Measurements from ENCODE around the gene ASTE1. TPM values are rescaled to one million over a fixed set of nuclear protein-coding genes. Genes with fewer than 3 reads are reported as not detected.

ASTE1 gene
- polyA plus RNA-seq = 2.0 TPM in 2 replicates
- 2.7 and 2.8 TPM in 2 replicates for polyA minus RNA-seq

GRCh38 chr3:131026321-131027151 is at the start of gene ASTE1, which contains the start of gene NEK11:
Gene ASTE1, minus strand, starts transcription at chr3:131026825. Its CDS starts 1,519 bp downstream, at chr3:131025306.
Gene NEK11, plus strand, starts transcription at chr3:131026877. Its CDS starts 2,832 bp downstream, at chr3:131029709.
- Histone ChIP-seq H4K20me1 (ENCODE audit: insufficient read depth) (no peaks in the 10 kb centered on the region), H3K36me3 (ENCODE audit: insufficient read depth, low read length) (no peaks in the 10 kb centered on the region), H3K9ac (ENCODE audit: low read length) (peak within 1 kb of the TSS; percentile 41), H3K27me3 (ENCODE audit: insufficient read depth, low read depth, low read length) (no peaks in the 10 kb centered on the region), H3K27ac (ENCODE audit: low read length) (no peak within 1 kb of the TSS), H3K9me2 (ENCODE audit: insufficient read depth, low read length) (no peaks in the 10 kb centered on the region), H3K4me2 (ENCODE audit: low read length) (peak within 1 kb of the TSS; percentile 22), H3K79me2 (replicated peaks; ENCODE audit: insufficient read depth, low read length) (no peaks in the 10 kb centered on the region), H3K9me3 (ENCODE audit: low read length) (no peaks in the 10 kb centered on the region), H2AFZ (ENCODE audit: low read depth, low read length) (peak within 1 kb of the TSS; percentile 14), H3F3A (ENCODE audit: insufficient read depth, low read length, poor library complexity, severe bottlenecking) (no peaks in the 10 kb centered on the region), H3K4me3 (ENCODE audit: low read length) (peak within 1 kb of the TSS; percentile 64)
- TF ChIP-seq POLR2AphosphoS5 (IDR thresholded peaks at IDR 0.05) (peak; percentile 19), SMC3 (conservative IDR thresholded peaks at IDR 0.05; ENCODE audit: poor library complexity) (no peak)

GRCh38 chr3:131075632-131076328 is 49.2 kb upstream of the ASTE1 start:
- no peaks in the 10 kb centered on the region for H3K79me2 ChIP-seq (replicated peaks; ENCODE audit: insufficient read depth, low read length)
- no peak overlapping the region for H3K27ac ChIP-seq (ENCODE audit: low read length)
- no peaks in the 10 kb centered on the region for H3K27me3 ChIP-seq (ENCODE audit: insufficient read depth, low read depth, low read length)
- no peak overlapping the region for H3K4me2 ChIP-seq (ENCODE audit: low read length)
- no peak overlapping the region for H3K9ac ChIP-seq (ENCODE audit: low read length)
- H4K20me1 ChIP-seq (ENCODE audit: insufficient read depth) = no peaks in the 10 kb centered on the region
- H3K4me3 ChIP-seq (ENCODE audit: low read length) = no peak overlapping the region
- no peaks in the 10 kb centered on the region for H3K36me3 ChIP-seq (ENCODE audit: insufficient read depth, low read length)
- no peaks in the 10 kb centered on the region for H3K9me2 ChIP-seq (ENCODE audit: insufficient read depth, low read length)
- no peak overlapping the region for H2AFZ ChIP-seq (ENCODE audit: low read depth, low read length)
- no peaks in the 10 kb centered on the region for H3K9me3 ChIP-seq (ENCODE audit: low read length)
- TF ChIP-seq SMC3 (conservative IDR thresholded peaks at IDR 0.05; ENCODE audit: poor library complexity) = no peak
- TF ChIP-seq EP300 (conservative IDR thresholded peaks at IDR 0.05; ENCODE audit: poor library complexity, severe bottlenecking) = no peak
- no peaks in the 10 kb centered on the region for H3F3A ChIP-seq (ENCODE audit: insufficient read depth, low read length, poor library complexity, severe bottlenecking)

GRCh38 chr3:131072845-131073244 is 46.2 kb upstream of the ASTE1 start:
- TF ChIP-seq, protein P1, sequence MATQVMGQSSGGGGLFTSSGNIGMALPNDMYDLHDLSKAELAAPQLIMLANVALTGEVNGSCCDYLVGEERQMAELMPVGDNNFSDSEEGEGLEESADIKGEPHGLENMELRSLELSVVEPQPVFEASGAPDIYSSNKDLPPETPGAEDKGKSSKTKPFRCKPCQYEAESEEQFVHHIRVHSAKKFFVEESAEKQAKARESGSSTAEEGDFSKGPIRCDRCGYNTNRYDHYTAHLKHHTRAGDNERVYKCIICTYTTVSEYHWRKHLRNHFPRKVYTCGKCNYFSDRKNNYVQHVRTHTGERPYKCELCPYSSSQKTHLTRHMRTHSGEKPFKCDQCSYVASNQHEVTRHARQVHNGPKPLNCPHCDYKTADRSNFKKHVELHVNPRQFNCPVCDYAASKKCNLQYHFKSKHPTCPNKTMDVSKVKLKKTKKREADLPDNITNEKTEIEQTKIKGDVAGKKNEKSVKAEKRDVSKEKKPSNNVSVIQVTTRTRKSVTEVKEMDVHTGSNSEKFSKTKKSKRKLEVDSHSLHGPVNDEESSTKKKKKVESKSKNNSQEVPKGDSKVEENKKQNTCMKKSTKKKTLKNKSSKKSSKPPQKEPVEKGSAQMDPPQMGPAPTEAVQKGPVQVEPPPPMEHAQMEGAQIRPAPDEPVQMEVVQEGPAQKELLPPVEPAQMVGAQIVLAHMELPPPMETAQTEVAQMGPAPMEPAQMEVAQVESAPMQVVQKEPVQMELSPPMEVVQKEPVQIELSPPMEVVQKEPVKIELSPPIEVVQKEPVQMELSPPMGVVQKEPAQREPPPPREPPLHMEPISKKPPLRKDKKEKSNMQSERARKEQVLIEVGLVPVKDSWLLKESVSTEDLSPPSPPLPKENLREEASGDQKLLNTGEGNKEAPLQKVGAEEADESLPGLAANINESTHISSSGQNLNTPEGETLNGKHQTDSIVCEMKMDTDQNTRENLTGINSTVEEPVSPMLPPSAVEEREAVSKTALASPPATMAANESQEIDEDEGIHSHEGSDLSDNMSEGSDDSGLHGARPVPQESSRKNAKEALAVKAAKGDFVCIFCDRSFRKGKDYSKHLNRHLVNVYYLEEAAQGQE (IDR thresholded peaks at IDR 0.05; ENCODE audit: borderline replicate concordance) = no peak
- TF ChIP-seq EZH2 (IDR thresholded peaks at IDR 0.05; ENCODE audit: borderline replicate concordance, insufficient read depth, low read length, poor library complexity, severe bottlenecking) = no peak
- TF ChIP-seq TAF1 (IDR thresholded peaks at IDR 0.05; ENCODE audit: low read depth) = no peak
- TF ChIP-seq EP300 (conservative IDR thresholded peaks at IDR 0.05; ENCODE audit: poor library complexity, severe bottlenecking) = no peak
- TF ChIP-seq POLR2AphosphoS5 (IDR thresholded peaks at IDR 0.05) = no peak
- no peak for TF ChIP-seq CTCF (IDR thresholded peaks at IDR 0.05; ENCODE audit: poor library complexity, severe bottlenecking)
- no peak for TF ChIP-seq SMC3 (conservative IDR thresholded peaks at IDR 0.05; ENCODE audit: poor library complexity)
- no peak for TF ChIP-seq RAD21 (conservative IDR thresholded peaks at IDR 0.05)
- no peak for TF ChIP-seq MXI1 (conservative IDR thresholded peaks at IDR 0.05; ENCODE audit: poor library complexity, severe bottlenecking)
- Histone ChIP-seq H3K27ac (ENCODE audit: low read length) (no peak overlapping the region), H3K27me3 (ENCODE audit: insufficient read depth, low read depth, low read length) (no peaks in the 10 kb centered on the region), H3F3A (ENCODE audit: insufficient read depth, low read length, poor library complexity, severe bottlenecking) (no peaks in the 10 kb centered on the region), H3K4me2 (ENCODE audit: low read length) (no peak overlapping the region), H3K4me3 (ENCODE audit: low read length) (no peak overlapping the region), H3K9ac (ENCODE audit: low read length) (no peak overlapping the region), H3K9me3 (ENCODE audit: low read length) (no peaks in the 10 kb centered on the region), H3K36me3 (ENCODE audit: insufficient read depth, low read length) (no peaks in the 10 kb centered on the region), H4K20me1 (ENCODE audit: insufficient read depth) (no peaks in the 10 kb centered on the region), H3K79me2 (replicated peaks; ENCODE audit: insufficient read depth, low read length) (no peaks in the 10 kb centered on the region), H3K9me2 (ENCODE audit: insufficient read depth, low read length) (no peaks in the 10 kb centered on the region), H2AFZ (ENCODE audit: low read depth, low read length) (no peak overlapping the region)

Measured in neural cell (in vitro differentiated cells).